Epidermal melanocyte (primary cell): ENCODE data around the gene JMJD7.

Experiments
- DNase-seq: peaks from one replicate; pipeline ENCODE4 v3.0.0; 2011; ENCODE audit warnings: low spot score; ENCODE audit not compliant: insufficient read length

Gene JMJD7

DNA sequence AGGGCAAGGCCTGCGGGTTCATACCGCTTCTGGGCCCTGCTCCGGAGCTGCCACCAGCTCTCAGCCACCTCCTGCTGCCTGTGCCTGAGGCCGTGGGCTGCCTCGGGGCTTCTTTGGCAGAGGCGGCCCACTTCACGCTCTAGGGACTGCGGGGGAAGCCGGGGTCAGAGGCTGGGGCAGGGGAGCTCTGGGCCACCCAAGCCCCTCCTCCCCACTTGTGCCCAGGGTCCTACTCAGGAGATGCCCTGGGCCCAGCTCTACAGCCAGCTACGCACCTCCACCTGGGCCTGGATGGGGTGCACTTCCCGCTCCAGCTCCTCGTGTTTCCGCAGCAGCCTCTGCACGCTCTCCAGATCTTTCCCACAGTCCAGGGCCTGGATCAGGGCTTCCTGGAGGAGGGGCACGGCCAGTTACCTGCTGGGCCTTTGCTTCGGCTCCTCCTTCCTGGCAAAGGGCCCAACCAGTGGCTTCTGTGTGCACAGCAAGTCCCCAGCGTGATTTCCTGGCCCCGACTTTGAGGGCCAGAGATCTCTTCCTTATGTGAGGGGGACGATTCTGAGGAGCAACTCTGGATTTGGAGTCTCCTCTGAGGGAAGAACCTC, 34.7 kb downstream of the JMJD7 start:
- DNase-seq = no peak

DNA sequence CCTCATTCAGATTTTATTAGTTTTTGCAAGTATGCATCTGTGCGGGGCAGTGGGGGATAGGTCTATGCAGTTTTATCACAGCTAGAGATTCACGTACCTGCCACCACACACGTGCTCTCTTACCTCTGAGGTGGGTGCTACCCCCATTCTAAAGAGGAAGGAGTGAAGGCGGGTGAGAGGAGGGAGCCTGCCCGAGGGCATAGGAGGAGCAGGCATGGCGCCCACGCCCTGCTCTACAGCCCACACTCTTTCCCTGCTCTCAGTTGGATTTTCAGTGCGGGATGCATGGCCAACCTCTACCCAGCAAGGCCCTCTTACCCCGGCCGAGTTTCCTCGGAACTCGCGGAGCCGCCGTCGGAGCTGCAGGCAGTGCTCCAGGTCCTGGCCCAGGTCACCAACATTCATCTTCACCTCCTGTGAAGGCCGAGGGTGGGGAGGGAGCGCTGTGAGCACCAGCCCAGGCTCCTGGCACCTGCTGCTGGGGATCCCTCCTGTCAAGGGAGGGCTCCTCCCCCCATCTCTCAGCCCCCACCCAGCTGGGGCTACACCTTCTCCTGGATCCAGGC, 37.7 kb downstream of the JMJD7 start:
- no peak for DNase-seq

DNA sequence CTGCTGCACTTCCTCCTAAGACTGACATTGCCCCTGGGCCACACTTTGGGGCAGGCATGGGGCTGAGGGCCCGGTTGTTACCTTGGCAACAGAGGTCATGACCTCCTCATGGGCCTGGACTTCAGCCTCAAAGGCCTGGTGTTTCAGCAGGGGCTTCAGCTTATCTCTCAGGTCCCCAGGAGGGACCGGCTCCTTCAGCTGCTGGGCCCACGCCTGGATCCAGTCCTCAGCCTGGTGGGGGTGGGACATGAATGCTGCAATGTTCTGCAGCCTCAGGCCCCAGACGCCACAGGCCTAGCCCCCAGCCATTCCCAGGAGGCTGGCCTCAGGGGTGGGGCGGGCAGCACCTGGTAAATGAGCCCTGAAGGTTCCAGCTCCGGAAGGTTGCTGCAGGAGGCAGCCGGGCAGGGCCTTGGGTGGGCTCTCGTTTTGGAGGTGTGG, 38.4 kb downstream of the JMJD7 start:
- no peak for DNase-seq

DNA sequence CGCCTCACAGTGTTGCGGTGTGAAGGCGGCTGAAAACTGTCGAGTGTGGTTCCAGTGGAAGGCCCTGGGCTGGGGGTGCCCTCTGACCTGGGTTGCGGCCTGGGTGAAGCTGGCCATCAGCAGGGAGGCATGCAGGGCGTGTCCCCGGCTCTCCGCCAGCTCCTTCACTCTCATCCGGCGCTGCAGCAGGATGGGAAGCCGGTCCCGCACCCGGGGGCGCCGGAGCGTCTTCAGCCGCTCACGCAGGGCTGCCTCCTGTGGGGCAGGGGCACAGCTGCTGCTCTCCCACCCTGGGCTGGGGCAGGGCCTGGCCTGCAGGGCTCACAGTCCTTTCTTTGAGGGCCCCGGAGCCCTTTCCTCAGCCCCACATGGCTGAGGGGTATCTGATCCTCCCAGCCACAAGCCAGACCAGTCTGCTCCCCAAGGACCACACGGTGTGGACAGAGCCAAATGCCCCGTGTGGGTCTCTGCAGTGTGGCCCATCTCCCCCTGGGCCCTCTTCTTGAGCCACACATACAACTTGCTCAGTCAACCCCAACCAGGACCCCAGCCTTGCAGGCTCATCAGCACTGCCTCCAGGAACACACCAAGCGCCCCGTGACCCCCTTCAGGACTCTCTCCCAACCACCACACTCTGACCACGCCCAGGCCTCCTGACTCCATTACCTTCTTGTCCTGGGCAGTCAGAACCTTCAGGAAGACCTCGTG, 39.1 kb downstream of the JMJD7 start:
- DNase-seq = no peak

DNA sequence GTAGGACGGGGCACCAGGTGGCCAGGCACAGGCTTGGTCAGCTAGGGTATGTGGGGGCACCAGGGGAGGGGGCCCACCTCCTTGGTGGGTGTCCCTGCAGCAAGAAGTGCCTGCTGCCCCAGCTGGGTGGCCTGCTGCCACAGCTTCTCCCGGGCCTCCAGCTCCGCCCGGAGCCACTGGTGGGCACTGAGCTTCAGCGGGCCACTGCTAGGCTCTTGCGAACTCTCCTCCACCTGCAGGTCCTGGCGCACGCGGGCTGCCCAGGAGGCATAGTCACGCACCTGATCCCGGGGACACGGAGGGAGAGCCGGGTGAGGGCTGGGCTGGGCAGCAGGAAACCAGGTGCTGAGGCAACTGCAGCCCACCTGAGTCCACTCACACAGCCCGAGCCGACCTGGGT, 40.4 kb downstream of the JMJD7 start:
- DNase-seq = no peak

DNA sequence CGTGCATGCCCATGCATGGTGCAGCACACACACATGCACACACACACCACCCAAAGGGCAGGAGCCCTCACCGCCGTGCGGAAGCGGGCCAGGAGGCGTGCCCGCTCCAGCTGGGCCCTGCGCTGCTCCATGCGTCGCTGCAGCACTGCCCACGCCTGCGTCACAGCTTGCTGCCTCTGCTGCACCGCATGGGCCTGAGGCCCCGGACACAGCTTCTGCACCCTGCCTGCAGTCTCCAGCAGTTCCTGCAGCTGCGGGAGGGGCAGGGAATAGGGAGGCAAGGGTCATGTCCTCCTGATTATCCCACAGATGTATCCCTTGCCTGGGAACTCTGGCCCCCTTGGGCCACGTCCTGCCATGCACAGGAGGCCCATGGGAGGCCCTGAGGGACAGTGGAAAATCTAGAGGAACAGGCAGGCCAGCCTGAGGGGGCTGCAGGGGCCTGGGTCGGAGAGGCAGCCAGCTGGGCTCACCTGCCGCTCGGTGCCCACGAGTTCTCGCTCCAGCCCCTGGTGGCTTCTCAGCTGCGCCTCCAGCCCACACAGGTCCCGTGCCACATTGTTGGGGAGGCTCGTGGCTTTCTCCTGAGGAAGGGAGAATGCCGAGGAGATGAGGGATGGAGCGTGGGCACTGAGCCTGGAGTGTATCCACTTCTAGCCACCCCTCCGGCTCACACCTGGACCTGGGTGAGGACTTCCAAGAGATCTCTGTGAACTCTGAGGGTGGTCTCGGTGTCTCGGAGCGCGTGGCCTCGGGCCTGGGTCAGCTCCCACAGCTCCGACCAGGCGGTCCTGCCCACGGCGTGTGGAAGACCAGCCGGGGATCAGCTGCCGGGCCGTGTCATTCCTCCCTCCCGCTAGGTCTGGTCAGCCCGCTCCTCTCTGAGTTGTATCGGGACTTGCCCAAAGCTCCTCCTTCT, 42.1 kb downstream of the JMJD7 start:
- no peak for DNase-seq

DNA sequence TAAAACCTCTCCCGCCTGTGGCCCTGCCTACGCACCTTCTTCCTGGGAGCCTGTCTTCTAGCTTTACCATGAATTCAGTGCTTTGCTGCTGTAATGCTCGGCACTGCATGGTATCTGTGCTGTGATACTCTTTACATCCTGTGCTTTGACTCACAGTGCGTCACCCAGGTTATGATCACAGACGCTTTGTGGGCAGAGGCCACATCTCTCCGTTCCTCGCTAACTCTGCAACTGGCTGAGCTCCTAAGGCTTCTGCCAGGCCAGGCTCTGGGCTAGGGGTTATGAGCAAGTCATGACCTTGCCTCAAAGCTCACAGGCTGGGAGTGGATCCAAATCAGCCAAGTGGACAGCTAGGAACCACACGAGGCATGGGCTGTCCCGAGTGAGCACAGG, 42.8 kb downstream of the JMJD7 start:
- DNase-seq = no peak

DNA sequence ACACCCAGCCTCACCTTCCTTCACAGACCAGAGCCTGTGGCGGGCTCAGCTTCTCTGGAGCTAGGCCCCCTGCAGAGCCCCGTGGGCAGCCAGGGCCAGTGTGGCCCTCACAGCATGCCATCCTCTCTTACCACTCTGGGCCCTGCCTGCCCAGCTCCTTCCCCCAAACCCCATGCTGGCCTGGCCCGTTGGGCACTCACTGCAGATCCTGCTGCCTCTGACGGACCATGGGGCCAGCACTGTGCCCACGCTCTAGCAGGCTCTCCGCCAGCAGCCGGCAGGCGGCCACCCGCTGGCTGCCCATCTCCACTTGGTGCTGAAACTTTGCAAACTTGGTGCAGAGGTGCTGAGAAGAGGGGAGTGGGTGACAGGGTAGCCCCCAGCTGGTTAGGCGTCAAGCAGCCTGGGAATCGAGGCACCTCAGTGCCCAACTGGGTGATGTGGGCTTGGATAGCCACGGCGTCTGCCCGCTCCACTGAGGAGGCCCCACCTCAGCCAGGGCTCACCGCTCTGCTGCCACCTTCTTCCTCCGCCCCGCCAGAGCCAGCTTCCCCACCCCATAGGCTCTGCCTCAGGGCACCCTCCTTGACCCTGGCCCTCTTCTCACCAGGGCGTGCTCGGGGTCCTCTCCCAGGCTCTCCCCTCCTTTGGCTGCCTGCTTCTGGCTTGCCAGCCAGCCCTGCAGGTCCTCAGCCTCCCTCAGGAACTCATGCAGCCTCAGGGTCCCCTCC, 43.4 kb downstream of the JMJD7 start:
- DNase-seq = no peak

DNA sequence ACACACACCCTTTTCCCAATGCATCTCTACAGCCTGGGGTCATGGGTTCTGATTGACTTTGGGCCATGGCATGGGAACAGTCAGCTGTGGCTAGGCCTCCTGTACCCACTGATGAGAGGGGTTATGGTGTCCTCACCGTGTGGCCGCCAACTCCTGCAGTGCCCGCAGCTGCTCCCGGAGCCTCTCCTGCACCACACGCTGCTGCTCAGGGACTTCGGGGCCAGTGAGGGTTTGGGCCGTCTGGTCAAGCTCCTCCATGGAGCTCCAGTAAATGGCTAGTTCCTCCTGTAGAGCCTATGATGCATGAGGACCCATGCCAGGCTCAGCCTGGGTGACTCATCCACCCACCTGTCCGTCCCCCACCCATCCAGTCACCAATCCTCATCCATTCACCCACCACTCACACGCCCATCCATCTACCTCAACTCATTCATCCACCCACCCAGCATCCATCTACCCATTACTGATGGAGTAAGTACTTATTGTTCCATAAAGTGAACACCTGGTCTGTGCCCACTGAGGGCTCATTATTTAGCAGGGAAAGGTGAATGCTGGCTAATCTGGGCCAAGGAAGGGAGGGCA, 44.4 kb downstream of the JMJD7 start:
- DNase-seq = no peak

DNA sequence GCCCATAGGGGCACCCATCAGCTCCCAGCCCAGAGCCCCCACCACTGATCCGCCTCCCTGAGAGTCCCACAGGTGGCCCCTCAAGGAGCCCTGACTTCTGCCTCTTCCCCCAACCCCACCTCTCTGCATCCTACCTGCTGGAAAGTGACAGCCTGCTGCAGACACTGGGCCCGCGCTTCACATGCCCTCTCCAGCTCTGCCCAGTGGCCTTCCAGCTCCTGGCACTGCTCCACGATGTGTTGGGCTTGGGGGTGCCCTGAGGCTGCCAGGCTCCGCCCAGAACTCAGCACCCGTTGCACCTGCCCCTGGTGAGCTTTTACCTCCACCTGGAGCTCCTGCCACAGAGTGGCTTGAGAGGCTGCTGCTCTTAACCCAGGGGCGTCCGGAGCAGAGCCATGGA, 45.8 kb downstream of the JMJD7 start:
- no peak for DNase-seq

DNA sequence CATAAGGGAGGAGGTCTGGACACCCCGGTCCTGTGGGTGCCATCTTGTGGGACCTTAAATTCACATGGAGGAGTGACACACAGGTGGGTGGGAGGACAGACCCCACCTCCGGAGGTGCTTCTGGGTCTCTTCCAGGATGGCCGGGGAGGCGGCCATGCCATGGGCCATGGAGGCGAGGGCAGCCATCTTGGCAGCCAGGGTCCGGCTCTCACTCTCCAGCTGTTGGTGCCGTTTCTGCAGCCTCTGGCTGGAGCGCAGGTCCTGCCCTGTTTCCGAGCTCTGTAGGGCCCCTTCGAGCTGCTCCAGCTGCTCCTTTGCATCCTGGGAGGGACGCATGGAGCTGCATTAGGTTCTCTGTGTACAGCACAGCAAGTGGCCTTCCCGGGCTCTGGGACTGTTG, 46.8 kb downstream of the JMJD7 start:
- DNase-seq = no peak

DNA sequence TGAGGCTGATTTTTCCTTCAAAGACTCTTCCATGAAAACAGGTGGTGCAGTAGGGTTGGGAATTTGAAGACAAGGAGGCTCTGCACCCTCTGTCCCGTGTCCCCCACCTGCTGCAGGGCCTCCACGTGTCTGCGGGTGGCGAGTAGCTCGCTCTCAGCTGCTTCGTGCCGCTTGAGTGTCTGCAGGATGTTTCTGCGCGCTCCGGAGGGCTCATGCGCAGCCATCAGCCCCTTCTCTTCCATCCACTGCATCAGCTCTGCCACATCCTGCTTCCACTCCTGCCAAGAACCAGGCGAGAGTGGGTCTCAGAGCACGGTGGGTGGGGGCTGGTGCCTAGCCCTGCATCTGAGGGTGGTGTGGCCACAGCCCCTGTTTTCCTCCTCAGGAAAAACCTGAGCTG, 48.1 kb downstream of the JMJD7 start:
- no peak for DNase-seq

DNA sequence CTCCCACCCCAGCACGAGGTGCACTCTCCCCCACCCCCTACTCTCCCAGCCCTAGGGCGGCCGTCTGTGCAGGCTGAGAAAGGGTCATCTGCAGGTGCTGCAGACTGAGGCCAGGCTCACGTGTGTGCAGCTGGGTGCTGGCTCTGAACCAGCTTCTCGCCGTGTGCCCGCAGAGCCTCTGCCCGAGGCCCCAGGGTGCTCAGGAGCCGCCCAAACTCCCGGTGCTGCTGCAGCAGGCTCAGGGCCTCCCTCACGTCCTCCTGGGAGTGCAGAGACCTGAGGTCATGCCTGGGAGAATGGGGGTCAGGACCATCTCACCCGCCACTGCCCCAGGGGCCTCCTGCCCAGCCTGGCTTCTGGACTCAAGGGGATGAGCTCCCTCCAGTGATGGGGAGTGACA, 48.8 kb downstream of the JMJD7 start:
- no peak for DNase-seq

DNA sequence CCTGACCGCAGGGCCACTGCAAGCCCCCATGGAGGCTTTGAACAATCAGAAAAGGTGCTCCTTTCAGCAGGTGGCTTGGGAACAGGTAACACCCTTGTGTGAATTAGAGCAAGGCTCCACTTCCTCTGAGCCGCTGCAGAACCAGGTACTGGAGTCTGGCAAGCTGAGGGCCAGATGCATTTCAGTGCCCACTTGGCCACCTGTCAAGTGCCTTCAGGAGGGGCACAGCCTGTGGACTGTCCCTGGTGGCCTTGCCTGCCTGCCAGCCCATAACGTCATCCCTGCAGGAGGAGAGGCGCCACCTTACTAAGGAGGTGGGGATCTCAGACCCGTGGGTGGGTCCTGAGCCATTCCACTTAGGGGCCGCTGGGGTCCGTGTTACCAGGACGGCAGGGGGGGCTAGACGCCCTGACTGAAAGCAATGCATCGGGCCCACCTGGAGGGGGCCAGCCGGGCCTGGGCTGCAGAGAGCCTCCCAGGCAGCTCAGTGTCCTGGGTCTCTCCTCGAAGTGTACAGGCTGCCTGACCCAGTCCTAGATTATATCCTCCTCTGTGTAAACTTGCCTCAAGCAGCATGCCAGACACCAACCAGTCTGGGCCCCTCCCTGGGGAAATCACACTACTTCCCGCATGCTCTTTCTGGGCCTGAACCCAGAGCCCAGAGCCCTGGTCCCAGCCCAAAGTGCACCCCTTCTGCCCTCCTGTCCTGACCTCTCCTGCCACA, 49.9 kb downstream of the JMJD7 start:
- no peak for DNase-seq

DNA sequence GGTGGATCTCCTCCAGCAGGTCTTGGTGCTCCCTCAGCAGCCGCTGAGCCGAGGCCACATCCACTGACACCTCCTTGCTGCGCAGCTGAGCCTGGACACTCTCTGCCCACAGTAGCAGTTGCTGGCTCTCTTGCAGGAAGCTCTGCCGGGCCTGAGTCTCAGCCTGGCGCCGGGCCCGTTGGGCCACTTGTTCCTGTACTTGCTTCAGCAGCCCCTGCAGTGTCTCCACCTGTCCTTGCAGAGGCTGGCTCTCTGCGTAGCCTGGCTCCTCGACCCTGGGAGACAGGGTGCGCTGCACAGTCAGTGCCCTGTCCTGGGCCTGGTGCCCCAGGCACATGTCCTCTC, 50.4 kb downstream of the JMJD7 start:
- DNase-seq = no peak

DNA sequence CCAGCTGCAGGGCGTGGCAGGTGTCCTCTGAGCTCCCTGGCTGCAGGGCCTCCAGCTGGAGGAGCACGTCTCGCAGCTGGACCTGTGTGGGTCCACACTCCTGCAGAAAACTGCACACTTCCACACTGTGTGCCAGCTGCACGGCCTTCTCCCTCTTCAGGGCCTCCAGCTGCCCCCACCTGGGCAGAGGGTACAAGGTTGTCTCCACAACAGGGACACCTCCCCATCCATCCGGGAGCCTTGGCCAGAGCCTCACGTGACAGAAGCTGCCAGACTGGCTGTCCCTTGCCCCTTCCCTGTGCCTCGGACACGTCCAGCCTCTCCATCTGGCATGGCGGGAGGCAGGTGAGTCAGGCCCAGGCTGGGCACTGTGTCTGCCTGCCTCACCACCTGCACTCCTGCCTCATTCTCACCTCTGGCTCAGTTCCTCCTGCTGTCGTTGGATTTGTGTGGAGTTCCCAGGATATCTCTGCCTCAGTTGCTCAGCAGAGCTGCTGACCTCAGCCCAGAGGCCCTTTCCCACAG, 51.5 kb downstream of the JMJD7 start:
- DNase-seq = no peak

DNA sequence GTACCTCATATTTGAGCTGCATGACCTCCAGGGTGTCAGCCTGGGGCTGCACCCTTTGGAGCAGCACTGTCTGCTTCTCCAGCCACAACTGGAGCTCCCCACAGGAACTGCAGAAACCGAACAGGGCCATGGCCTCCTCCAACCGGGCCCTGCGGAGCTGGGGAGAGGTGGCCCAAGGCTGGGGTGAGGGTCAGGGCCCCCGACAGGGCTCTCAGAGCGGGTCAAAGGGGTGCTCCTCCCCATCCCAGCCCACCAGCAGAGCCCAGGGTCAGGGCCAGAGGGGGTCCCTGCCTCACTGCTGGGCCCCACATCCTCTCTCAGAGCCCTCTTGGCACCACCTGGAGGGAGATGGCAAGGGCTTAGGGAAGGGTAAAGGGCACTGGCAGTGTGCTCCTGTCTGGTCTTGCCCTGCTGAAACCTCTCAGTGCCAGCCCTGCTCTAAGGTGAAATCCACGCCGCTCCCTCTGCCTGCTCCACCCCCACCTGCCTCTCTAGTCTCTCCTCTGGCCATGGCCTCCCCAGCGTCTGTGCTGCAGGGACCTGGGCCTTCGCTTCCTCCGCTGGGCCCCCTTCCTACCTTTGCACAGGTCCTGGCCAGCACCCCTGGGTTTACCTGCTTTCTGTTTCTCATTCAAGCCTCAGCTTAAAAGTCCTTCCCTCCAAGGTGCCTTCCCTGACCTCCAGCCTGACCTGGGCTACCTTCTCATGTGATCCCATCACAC, 52.4 kb downstream of the JMJD7 start:
- DNase-seq = no peak

DNA sequence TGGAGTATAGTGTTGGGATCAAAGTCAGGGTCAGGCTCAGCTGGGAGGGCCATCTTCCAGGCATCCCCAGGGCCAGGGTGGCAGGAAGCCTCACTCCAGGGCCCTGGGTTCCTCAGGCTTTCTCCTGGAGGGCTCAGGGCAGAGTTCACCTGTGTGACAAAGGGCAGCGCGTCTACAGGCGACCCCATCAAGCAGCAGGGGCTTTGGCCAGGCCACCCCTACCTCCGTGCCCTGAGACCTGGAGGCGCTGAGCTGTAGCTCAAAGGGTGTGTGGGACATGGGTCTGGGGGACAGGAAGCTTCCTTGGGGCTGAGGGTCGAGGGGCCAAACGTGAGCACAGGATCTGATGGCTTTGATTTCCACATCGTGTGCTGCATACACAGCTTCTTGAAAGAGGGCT, 53.2 kb downstream of the JMJD7 start:
- DNase-seq = no peak

DNA sequence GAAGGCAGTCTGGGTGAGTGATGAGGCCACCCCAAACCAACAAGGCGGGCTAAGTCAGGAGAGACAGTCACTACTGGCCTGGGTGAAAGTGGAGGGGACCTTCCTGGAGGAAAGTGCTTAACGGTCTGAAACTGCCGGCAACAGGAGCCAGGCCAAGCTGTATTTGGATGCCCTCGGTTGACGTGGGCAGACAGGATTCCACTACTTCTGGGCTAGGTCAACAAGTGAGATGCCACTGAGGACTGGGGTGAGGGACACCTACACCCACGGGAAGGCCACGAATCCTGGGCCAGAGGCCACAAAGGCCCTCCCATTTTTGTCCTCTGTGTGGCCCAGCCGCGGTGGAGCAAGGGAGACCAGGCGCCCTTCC, 53.6 kb downstream of the JMJD7 start:
- DNase-seq = no peak
